ENCODE results near the gene TMCO2.

DNA sequence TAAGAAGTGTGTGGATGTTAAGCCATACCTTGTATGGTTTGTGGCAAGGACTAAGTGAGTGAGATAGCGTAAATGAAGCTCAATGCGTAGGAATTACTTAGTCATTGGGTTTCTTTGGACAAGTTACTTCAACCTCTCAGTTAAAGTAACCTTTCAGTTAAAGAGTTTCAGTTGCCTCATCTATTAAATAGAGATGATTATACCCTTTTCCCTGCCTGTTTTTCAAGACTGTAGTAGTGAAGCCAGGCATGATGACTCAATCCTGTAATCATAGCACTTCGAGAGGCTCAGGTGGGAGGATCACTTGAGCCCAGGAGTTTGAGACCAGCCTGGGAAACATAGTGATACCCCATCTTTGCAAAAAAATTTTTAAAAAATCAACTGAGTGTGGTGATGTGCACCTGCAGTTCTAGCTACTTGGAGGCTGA, 16.6 kb downstream of the TMCO2 start:
- TF ChIP-seq CTCF (conservative IDR thresholded peaks at IDR 0.05; ENCODE audit: low read depth in 2 of 2) (no peak), EZH2 (IDR thresholded peaks at IDR 0.05; ENCODE audit: low read depth, unreplicated experiment) (no peak), POLR2AphosphoS5 (IDR thresholded peaks at IDR 0.05; ENCODE audit: low read depth) (no peak), ZNF331 (CRISPR knock-in tag; IDR thresholded peaks at IDR 0.05; ENCODE audit: low read depth) (no peak), CREB1 (CRISPR knock-in tag; IDR thresholded peaks at IDR 0.05; ENCODE audit: low read depth) (no peak), EZH2phosphoT487 (IDR thresholded peaks at IDR 0.05; ENCODE audit: unreplicated experiment) (no peak), JUNB (IDR thresholded peaks at IDR 0.05; ENCODE audit: unreplicated experiment) (no peak), ETS1 (IDR thresholded peaks at IDR 0.05) (no peak)
- TF ChIP-seq, protein P1, sequence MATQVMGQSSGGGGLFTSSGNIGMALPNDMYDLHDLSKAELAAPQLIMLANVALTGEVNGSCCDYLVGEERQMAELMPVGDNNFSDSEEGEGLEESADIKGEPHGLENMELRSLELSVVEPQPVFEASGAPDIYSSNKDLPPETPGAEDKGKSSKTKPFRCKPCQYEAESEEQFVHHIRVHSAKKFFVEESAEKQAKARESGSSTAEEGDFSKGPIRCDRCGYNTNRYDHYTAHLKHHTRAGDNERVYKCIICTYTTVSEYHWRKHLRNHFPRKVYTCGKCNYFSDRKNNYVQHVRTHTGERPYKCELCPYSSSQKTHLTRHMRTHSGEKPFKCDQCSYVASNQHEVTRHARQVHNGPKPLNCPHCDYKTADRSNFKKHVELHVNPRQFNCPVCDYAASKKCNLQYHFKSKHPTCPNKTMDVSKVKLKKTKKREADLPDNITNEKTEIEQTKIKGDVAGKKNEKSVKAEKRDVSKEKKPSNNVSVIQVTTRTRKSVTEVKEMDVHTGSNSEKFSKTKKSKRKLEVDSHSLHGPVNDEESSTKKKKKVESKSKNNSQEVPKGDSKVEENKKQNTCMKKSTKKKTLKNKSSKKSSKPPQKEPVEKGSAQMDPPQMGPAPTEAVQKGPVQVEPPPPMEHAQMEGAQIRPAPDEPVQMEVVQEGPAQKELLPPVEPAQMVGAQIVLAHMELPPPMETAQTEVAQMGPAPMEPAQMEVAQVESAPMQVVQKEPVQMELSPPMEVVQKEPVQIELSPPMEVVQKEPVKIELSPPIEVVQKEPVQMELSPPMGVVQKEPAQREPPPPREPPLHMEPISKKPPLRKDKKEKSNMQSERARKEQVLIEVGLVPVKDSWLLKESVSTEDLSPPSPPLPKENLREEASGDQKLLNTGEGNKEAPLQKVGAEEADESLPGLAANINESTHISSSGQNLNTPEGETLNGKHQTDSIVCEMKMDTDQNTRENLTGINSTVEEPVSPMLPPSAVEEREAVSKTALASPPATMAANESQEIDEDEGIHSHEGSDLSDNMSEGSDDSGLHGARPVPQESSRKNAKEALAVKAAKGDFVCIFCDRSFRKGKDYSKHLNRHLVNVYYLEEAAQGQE (IDR thresholded peaks at IDR 0.05; ENCODE audit: unreplicated experiment) = no peak

All from GM23338 (cell line).